IPS-11a (cell line): ENCODE measurements around the gene PRKG1.

Experiments used
- H3K4me3 ChIP-seq: one replicate; pipeline ENCODE4 v1.5.1; 2013; ENCODE audit warnings: low read depth, low read length, control low read depth

PRKG1 gene

DNA sequence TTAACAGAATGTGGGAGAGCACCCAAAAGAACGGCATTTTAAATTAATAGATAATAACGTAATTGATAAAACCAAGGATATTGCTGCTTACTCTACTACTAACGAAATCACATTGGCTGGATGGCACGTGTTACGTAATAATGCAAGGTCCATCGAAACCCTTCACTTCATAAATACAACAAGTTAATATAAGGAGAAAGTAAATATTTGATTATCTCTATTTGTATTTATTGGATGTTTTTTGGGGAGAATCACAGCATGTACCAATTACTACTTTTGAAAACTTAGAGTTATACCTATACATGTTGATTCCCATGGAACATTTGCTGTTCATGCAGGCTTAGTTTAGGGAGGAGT, 1.6 kb downstream of the PRKG1 start:
- no peak overlapping the region for H3K4me3 ChIP-seq

DNA sequence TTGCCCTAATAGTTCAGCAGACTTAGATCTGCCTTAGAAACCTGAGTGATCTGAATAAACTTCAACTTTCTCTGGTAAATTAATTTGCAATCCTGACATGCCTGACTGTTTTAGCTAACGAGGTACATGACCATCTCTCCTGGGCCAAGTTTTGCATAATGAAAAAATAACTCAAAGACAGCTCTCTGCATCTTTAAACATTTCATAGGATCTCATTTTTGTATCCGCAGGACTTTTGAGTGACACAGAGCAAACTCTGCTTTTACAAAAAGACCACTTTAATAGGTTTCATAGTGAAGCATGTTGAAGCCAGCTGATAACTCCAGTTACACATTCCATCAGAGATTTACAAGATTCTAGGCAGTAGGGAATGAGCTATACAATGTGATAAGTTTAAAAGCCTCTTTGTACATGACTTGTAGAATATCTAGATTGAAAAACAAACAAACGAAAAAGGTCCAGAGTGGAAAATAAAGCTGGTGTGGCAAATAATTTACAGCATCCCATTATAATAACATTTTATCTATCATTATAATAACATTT, 2.1 kb downstream of the PRKG1 start:
- H3K4me3 ChIP-seq: no peak overlapping the region

DNA sequence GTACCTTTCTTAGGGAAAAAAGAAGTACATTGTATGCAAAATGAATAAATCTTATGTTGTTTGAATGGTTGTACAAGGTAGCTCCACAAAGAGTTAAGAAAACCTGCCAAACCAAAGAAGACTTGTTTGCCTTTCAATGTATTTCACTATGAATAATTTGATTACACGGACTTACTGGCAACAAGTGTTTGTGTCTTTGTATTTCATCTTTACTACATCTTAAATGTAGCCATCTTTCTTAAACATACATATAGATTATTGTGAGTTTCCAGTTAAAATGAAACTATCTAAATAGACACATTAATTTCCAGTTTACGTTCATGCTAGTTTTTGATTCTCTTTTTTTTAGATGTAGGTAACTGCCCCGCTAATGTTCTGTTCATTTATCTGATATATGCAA, 2.8 kb downstream of the PRKG1 start:
- no peak overlapping the region for H3K4me3 ChIP-seq

DNA sequence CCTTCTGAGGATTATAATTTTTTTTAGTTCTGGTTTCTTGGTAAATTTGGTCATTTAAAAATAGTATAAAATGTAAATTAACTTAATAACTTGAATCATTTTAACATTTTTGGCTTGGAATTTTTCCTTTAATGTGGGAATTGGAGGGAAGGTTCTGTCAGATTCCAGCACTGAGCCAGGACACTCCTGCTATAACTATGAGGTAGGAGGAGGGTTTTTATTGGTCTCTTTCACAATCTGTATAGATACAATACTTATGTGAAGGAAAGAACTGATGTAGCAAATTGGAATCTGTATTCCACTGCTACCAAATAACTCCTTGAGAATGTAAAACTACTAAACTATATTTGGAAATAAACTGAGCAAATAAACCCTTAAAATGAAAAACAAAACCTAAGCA, 3.2 kb downstream of the PRKG1 start:
- no peak overlapping the region for H3K4me3 ChIP-seq

DNA sequence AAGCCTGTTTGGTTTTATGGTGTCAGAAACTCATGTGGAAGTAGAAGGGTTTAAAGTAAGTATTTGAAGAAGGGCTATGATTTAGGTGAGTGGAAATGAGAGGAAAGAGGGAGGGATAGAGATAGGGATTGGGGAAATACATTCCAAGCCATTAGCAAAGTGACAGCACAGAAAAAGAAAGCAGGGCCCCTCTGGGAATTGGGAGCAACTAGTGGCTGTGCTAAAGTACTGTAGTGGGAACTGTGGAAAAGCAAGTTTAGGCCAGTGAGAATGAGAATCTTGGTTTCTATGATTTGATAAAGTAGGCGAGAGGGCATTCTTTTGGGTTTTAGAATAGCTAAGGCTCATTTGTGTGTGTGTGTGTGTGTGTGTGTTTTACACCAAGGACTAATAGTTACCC, 5.0 kb downstream of the PRKG1 start:
- H3K4me3 ChIP-seq: no peak overlapping the region

DNA sequence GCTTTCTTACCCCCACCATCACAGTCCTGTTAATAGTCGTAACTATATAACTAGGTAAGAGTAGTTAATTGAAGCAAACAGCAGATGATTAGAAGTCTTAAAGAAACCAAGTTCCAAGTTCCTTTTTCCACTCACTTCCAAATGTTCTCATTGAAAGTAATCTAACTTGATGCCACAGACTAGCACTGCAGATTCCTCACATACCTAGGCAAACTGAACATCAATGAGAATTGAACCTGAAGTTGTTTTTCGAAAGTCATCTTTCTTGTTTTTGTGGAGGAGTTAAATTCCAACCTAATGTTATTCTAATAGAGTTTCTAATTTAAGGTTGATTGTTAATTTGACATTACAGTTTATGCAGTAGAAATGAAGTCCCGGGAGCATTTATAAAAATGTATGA, 5.5 kb downstream of the PRKG1 start:
- H3K4me3 ChIP-seq: no peak overlapping the region

DNA sequence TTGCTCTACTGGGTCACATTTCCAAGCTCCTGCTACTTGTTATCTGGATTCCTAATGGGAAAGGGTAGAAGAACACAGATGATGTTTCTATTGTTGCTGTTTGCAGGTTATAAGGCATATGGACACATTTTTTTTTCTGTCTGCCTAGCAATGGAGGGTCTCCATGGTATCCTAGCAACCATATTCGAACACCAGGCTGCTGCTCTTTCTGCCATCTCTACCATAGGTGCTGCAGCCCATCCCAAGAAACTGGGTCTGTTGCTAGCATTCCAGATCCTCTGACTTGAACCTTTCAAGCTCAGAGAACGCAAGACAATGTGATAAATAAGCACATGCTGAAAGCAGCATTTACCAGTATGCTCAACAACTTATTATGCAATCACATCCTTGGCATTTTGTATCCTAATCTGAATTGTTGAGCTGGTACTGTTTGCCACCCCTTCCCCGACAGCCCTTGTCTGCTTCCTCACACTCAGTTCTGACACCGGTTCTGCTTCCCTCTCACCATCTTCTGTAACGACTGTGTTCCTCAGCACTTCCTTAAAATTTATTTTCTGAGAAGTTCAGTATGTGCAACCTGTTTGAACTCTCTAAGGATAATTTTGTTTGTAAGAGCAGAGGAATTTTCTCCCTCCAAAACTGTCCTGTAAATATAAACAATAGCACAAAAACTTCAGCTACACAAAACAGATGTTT, 6.2 kb downstream of the PRKG1 start:
- H3K4me3 ChIP-seq: no peak overlapping the region

DNA sequence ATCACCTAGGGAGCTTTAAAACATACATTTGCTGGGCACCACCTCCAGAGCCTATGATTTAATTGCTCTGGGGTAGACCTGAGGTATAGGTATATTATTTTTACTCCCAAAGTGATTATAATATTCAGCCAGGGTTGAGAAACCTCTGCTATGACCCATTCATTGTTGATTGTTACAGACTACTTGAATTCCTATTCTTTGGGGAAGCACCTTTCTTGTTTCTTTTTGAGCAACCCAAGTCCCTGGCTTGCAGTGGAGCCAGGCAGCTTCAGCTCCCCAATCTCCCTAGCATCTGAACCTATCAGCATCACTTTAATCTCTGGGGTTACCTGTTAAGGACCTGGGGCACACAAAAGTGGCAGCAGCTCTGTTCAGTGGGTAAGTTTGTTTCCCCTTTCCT, 8.6 kb downstream of the PRKG1 start:
- H3K4me3 ChIP-seq: no peak overlapping the region

DNA sequence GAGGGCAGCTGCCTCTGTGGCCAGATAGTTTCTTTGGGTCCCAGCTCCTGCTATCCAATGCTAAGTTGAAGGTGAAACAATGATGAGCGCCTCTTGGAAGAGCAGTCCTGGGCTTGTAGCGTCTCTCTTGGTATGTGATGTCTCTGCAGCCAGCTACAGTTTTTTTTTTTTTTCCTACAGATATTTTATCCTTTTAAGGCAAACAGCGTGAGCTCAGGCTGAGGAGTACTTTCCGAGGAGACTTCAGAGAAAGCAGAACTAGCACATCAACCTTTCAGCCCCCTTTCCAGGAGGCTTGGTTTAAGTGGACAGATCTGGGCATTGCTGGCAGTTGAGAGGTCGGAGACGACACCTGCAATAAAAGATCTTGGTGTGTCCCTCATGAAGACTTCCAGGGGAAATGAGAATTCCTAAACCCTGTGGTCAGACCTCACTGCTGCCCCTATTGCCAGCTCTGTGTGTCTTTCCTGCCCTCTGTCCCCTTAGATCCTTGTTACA, 9.1 kb downstream of the PRKG1 start:
- no peak overlapping the region for H3K4me3 ChIP-seq

DNA sequence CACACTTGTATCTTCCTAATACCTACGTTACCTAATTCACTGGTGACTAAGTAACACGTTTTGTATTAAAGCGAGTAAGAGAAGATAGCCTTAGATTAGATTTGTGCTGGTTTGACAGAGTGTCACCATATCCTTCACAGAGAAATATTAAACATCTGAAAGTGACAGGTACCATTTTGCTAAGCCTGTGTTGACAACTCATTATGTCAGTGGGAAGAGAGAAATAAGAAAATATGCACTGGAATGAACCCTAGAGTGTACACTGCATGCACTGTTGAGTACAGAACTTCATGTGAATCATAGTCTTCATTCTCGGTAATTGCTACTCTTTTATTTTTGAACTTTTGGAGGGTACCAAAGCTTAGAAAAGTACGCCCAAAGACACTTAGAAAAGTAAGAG, 10.9 kb downstream of the PRKG1 start:
- H3K4me3 ChIP-seq: no peak overlapping the region

DNA sequence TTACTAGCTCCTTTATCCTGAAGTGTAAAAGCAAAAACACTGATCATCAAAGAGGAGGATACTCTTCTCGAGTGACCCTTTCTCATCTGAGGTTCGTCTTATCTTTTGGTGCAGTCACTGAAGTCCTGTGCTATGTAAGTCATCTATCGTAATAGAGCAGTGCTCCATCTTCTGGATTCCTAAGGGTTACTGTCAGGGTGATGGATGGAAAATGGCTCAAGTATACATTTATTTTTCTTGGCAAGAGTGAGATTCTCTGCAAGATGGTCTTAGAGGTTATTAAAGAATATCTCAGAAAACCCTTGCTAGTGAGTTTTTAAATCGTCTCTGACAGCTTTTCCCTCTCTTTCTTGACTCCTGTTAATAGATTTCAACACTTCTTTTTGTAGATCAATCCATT, 12.4 kb downstream of the PRKG1 start:
- H3K4me3 ChIP-seq: no peak overlapping the region

DNA sequence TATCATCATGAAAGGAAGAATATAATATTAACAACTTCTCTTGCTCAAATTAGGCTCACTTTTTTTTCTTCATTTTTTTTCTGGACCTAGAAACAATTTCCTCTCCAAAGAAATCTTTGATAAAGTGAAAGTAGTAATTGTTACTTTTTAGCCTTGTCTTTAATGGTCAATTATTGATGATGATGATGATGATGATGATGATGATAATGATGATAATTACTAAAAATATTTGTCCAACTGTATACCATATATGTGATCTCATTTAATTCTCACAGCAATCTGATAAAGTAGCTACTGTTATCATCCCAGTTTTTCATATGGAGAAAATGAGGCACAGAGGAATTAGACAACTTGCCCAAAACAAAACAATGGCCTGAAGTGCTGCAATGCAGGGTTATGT, 12.8 kb downstream of the PRKG1 start:
- H3K4me3 ChIP-seq: no peak overlapping the region

DNA sequence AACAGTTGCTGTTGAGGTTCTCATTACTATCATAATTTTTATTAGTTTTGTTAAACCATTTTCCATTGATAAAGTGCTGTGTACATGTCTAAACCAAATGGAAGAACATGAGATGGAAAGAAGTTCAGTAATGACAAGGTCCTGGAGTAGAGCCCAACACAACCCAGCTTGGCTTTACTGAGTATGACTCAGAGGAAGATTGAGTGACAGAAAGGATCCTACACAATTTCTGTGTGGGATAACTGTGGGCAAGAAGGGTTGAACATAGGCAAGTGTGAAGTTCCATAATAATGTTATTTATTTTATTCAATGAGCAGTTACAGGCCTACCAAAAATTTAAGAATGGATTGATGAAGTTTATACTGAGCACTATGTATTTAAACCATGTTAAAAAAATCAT, 15.9 kb downstream of the PRKG1 start:
- H3K4me3 ChIP-seq: no peak overlapping the region

DNA sequence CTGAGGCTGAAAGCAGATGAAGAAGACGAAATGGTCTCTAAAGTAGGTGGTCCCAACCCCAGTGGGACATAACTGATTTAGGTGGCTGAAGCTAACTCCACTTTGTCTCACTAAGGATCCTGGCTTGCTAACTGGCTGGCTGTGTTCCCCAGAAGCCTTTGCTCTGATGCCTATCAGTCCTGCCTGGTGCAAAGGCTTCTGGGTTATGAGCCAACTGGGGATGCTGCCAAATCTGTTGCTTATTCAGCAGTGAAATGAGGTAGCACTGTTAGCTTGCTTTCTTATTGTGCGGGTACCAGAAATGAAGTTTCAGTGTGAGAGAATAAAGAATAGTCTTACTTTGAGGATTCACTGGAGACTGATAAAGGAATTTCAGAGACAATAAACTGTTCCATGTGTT, 18.1 kb downstream of the PRKG1 start:
- no peak overlapping the region for H3K4me3 ChIP-seq

DNA sequence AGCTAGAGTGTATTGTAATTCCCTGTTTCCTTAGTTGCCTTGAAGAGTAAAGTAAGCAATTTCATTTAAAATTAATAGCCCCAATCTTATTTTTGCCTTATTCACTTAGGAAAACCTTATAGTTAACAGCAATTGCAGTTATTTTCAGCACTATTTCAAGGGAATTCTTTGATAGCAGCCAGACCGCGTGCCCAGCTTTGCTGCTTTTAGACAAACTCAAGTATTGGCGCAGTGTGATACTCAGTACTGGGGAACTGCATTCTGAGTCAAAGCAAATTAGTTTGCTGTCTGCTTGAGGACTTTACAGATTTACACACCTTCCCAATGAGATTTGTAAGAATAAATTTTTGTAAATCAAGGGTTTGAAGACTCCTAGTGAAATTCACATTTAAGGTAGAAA, 21.2 kb downstream of the PRKG1 start:
- no peak overlapping the region for H3K4me3 ChIP-seq

DNA sequence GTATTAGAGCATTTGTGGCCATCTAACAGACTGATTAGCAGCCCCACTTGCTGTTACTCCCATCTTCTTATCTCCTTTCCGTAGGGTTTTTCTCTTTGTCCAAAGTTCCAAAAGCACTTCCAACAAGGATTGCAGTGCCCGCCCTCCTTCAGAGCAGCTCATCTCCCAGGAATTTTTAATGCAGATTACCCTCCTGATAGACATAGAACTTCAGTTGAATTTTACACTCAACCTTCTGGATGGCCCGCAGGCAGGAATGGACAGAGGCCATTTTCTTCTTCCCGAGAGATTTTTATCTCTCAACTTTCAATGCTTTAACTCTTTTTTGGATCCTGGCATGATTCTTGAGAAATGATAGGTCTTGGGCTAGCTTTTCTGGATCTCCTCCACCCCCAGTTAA, 23.3 kb downstream of the PRKG1 start:
- H3K4me3 ChIP-seq: no peak overlapping the region

DNA sequence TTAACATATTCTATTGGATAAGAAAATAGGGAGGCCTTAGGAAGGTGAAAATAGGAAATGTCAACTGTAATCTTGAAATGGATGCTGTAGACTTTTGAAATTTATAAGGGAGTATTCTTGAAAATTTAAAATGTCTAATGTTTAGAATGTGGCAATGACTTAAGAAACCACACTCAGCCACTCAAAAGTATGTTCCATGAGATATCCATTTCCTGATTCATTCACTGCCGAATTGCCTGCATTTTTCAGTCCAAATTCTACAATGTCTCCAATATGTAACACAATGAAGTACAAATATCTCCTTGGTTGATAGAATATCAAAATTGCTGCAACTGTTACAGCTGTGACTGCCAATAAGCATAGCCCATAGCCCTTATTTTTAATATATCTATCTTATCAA, 25.9 kb downstream of the PRKG1 start:
- H3K4me3 ChIP-seq: no peak overlapping the region

DNA sequence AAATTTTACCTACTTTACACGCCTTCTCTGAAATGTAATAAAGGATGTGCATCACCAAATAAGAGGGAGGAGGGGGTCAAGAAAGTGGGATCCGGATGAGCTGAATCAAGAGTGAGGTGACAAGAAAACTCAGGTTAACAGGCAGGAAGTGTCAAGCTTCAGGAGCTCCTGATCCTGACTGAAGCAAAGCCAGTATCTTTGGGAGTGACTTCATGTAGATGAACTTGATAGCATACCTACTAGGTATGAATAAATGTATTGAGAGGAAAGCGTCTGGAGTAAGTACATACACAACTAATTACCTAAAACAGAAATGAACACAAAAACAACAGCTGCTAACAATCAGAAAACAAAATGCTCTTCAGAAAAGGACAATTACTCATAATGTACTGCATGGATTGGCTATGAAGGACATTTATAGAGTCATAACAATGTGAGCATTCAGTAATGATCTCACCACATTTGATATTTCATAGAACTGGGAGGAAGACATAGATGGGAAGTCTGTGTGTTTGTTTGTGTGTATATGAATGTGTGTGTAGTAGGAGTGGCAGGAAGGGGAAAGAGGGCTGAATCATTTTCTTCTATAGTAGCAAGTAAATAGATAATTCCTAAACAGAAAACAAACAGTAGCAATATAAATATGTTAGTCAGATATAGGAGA, 29.4 kb downstream of the PRKG1 start:
- H3K4me3 ChIP-seq: no peak overlapping the region

DNA sequence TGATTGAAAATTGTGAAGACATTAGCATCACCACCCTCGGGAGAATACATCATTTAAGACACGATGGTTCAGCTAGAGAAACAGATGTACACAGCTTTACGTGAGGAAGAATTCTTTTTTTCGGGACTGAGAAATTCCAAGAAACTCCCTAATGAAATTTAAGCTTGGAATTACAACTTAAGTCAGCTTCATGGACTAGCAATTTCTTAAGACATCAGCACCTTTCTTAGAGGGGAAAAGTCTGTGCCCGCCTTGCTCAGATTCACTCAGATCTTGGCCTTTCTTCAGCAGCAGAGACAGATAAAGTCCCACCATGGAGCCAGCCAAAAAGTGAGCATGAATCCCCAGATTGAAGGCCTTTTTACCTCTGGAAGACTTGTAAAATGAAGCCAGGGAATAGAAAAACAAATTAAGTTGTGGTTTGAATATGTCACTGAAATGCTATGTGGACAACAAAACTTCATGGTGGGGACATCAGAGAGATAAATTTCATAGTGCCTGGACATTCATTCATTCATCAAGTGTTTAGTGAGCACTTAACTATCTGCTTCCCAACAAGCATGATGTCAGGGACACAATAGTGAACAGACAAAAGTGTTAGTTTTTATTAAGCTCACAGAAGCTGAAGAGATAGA, 32.1 kb downstream of the PRKG1 start:
- no peak overlapping the region for H3K4me3 ChIP-seq

DNA sequence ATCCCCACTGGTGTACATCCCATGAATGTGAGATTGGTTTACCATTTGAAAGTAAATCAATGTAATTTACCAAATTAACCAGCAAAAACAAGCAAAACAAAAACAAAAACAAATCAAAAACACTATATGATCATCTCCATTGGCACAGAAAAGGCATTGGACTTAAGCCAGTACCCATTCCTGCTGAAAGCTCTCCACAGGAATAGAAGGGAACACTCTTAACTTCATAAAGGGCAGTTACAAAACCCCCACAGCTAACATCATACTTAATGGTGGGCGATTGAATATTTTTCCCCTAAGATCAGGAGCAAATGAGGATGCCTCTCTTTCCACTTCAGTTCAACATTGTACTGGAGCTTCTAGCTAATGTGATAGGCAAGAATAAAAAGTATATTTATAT, 34.1 kb downstream of the PRKG1 start:
- no peak overlapping the region for H3K4me3 ChIP-seq

DNA sequence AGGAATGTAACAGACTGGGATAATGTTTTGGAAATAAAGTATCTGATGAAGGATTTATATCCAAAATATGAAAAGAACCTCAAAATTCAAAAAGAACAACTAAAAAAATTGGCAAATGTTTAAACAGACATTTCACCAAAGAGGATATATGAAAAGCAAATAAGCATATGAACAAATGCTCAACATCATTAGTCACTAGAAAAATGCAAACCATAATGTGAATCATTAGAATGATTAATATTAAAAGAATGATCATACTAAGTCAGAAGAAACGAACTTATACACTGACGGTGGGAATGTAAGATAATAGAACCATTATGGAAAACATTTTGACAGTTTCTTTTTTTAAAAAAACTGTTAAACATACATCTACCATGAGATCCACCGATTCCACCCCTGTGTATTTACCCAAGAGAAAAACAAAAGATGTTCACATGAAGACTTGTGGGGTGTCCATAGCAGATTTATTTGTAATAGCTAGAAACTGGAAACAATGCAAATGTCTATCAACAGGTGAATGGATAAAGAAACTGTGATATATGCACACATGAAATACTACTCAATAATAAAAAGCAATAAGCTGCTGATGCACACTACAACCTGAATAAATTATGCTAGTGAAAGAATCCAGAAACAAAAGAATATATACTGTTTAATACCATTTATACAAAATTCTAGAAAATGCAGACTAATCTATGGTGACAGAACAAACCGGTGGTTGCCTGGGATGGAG, 35.7 kb downstream of the PRKG1 start:
- no peak overlapping the region for H3K4me3 ChIP-seq
